Measurements from ENCODE around the gene NUDT13. TPM values are rescaled to one million over a fixed set of nuclear protein-coding genes. Genes with fewer than 3 reads are reported as not detected.

NUDT13 gene
- total and polyA plus RNA-seq, 11 donors: 1.8 to 5.8 (median 3.2) TPM

GRCh38 chr10:73095481-73096021 is 14.7 kb upstream of the NUDT13 start:
- 0 to 1% (median 1%) methylated on average over 14 of the region's 14 CpGs for WGBS, 4 donors
- ATAC-seq (peak in 1 of 4 donors; percentile 23), DNase-seq (peak in 4 of 5 donors; percentile 60 to 71 (median 68))
- Histone ChIP-seq H3K4me1 (peaks cover 0 to 47% (median 24%) of the 10 kb centered on the region in 12 donors), H3K27ac (peak overlapping the region; percentile 90 to 99 (median 97)), H3K9me3 (no peaks in the 10 kb centered on the region), H3K27me3 (no peaks in the 10 kb centered on the region), H3K36me3 (peaks cover 0 to 12% (median 4%) of the 10 kb centered on the region in 9 donors), H3K4me3 (peak overlapping the region; percentile 47 to 93 (median 86))
- intact Hi-C loops (cut with DNase I): loop anchor here in 8 of 10 donors (2.0 to 10.0 kb wide), 7 partner anchors 15 to 741 kb away; partner anchors contain the start of genes ECD (in 3 of the 8), FAM149B1 (in 3 of the 8), NUDT13 (in 3 of the 8) and DNAJB12 (in 1 of the 8)
- TF ChIP-seq POLR2A (IDR thresholded peaks at IDR 0.05): no peak
- no peak for TF ChIP-seq CTCF (IDR thresholded peaks at IDR 0.05)

- H3K9me3 ChIP-seq: no peaks in the 10 kb centered on the region
- TF ChIP-seq POLR2A (IDR thresholded peaks at IDR 0.05) (no peak), CTCF (IDR thresholded peaks at IDR 0.05) (no peak)
- peak overlapping the region; percentile 90 to 99 (median 97) for H3K27ac ChIP-seq
- H3K4me1 ChIP-seq: peaks cover 0 to 47% (median 23%) of the 10 kb centered on the region in 12 donors
- no peaks in the 10 kb centered on the region for H3K27me3 ChIP-seq
- ATAC-seq (peak; percentile 39 to 69 (median 56)), DNase-seq (peak; percentile 65 to 80 (median 75))
- intact Hi-C loops (cut with DNase I): loop anchor here in 8 of 10 donors (2.0 to 10.0 kb wide), 7 partner anchors 15 to 741 kb away; partner anchors contain the start of genes ECD (in 3 of the 8), FAM149B1 (in 3 of the 8), NUDT13 (in 3 of the 8) and DNAJB12 (in 1 of the 8)
- peaks cover 0 to 16% (median 5%) of the 10 kb centered on the region in 9 donors for H3K36me3 ChIP-seq
- WGBS, 4 donors: 0 to 1% (median 1%) methylated on average over 29 of the region's 29 CpGs
- H3K4me3 ChIP-seq: peak overlapping the region; percentile 47 to 93 (median 86)
Measured at GRCh38 chr10:73096041-73096448, 14.2 kb upstream of the NUDT13 start.

GRCh38 chr10:73096449-73097304 is 13.6 kb upstream of the NUDT13 start, which contains the start of gene P4HA1:
Gene P4HA1, minus strand, starts transcription at chr10:73096866. Its CDS starts 21,983 bp downstream, at chr10:73074883.
- 0% methylated on average over 45 to 75 of the region's 75 CpGs for WGBS, 4 donors
- Histone ChIP-seq H3K36me3 (peaks cover 0 to 17% (median 5%) of the 10 kb centered on the region in 9 donors), H3K27me3 (no peaks in the 10 kb centered on the region), H3K27ac (peak within 1 kb of the TSS; percentile 90 to 99 (median 97)), H3K9me3 (no peaks in the 10 kb centered on the region), H3K4me1 (peaks cover 0 to 42% (median 19%) of the 10 kb centered on the region in 12 donors), H3K4me3 (peak within 1 kb of the TSS; percentile 47 to 93 (median 86))
- TF ChIP-seq POLR2A (IDR thresholded peaks at IDR 0.05): peak in 1 of 2 donors; percentile 98
- peak; percentile 49 to 87 (median 72) for TF ChIP-seq CTCF (IDR thresholded peaks at IDR 0.05)
- DNase-seq (peak; percentile 99 to 100 (median 100)), ATAC-seq (peak; percentile 96 to 98 (median 97))
- intact Hi-C loops (cut with DNase I): loop anchor here in 8 of 10 donors (1.0 to 10.0 kb wide), 8 partner anchors 14 to 742 kb away; partner anchors contain the start of genes NUDT13 (in 4 of the 8), ECD (in 3 of the 8), FAM149B1 (in 3 of the 8) and DNAJB12 (in 1 of the 8)

All from heart left ventricle (tissue), 16 donors.